HG03196 (cell line): Measurements from ENCODE around the gene MFSD11.
"Not testable (repeated sequence)": the region's sequence is repeated elsewhere in the genome, so short reads cannot be mapped to it uniquely, and the experiment has no call there.

Experiments used
- ATAC-seq: cut with Tn5 transposase; IDR thresholded peaks from one replicate; pipeline ENCODE4 v1.9.1; 2021; ENCODE audit not compliant: unreplicated experiment

Gene MFSD11

GRCh38 chr17:76707985-76708807 is 29.7 kb upstream of the MFSD11 start:
- ATAC-seq: no peak

DNA sequence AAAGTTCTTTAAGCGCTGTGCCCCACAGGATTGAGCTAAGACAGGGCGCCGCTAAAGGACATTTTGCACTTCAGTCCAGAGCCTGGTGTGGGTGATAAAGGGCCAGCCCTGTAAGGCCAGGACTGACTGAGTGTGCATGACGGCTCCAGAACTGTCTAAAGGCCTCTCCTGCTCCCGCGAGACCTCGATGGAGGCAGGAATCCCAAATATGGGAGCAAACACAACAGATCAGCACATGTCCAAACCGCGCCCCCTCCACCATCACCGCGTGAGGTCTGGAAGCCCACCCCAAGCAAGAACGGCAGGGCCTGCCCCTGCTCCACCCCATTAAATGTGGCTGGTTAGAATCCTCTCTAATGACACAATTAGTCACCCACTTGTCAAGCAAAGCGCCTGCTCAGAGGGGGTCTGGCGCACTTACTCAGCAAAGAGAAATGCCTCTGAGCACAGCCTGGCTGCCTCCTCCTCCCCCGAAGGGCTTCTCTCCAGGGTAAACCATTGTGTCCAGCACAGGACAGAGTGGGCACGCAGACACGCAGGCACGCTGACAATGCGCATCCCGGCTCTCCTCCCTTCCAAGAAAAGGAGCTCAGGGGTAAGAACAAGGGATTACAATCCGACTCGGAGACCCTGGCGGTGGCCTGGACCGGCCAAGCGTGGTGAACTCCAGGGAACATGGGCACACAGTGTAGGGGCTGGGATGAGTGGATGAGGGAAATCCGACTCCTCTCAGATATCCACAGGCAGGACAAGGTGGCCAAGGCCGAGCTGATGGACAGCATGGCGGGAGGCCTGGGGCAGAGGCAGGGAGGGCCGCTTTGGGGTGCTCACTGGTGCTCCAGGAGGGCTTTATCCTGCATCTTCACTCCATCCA is 28.6 kb upstream of the MFSD11 start:
- ATAC-seq: no peak

- not testable (repeated sequence) for ATAC-seq
These were observed 27.7 kb upstream of the MFSD11 start for GRCh38 chr17:76709951-76710862.

DNA sequence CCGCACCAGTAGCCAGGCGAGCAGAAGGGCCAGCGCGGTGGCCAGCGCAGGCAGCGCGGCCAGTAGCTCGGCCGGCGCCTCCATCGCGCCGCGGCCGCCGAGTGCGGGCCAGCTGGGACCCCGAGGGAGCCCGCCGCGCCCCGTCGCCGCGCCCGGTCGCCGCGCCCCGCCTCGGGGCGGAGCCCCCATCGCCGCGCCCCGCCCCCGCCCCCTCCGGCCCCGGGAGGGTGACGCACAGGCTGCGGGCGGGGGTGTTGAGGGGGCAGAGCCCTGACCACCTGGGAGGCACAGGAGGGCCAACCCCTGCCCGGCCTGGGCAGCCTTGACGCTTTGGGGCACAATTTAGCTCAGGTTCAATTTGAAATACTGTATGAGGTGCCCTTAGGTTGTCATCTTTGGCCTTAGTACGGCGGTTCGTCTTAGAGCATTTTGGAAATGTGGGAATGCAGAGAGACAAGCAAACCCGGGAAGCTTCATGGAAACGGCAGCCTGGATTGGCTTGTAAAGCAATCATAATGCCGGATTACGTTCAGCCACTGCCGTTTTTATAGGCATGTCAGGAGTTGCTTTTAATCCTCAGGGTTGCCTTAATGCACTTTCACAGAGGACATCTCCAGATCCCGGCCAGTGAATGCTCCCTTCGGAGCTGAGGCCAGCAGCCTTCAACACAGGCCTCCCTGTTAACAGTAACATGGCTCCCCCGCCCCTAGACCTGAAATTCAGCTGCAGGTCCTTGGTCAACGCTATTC is 26.9 kb upstream of the MFSD11 start, which contains the start of gene MXRA7:
Gene MXRA7 (minus strand): TSS at position 103 of the 749 bp plus-strand sequence. CDS start 19 bp downstream, at position 84.
- ATAC-seq: no peak

GRCh38 chr17:76712321-76712720 is 25.6 kb upstream of the MFSD11 start:
- ATAC-seq: not testable (repeated sequence)

- no peak for ATAC-seq
These were observed 24.2 kb upstream of the MFSD11 start for GRCh38 chr17:76713765-76714164.

GRCh38 chr17:76714336-76714735 is 23.6 kb upstream of the MFSD11 start:
- ATAC-seq: no peak

DNA sequence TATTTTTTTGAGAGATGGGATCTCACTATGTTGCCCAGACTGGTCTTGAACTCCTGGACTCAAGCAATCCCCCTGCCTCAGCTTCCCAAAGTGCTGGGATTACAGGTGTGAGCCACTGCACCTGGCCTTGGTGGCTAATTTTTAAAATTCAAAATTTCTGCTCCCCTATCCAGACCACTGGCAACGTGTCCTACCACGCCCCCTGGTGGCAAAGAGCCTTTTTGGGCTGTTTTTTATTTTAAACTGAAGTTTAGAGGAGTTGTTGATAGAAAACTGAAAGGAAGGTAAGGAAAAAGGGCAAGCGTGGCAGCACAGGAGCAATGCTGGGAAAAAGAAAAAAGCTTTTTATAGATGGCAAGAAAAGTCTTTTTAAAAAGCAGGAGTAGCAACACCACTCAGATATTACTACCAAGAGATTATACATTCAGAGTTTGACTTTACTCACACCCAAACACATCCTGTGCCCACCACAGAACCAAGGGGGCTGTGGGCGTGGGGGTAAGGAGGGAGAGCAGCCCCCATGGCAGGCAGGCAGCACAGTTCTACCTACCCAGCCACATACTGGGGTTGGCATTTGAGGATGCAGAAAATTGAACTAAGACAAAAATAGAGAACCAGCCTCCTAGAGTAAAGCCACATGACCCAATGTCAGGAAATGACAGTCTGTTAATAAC is 23.0 kb upstream of the MFSD11 start:
- ATAC-seq: no peak

- no peak for ATAC-seq
These were observed 22.5 kb upstream of the MFSD11 start for GRCh38 chr17:76715496-76715830.

GRCh38 chr17:76716146-76716838 is 21.6 kb upstream of the MFSD11 start:
- no peak for ATAC-seq

GRCh38 chr17:76716839-76717215 is 21.1 kb upstream of the MFSD11 start:
- ATAC-seq: no peak

GRCh38 chr17:76718516-76718915 is 19.4 kb upstream of the MFSD11 start:
- no peak for ATAC-seq

DNA sequence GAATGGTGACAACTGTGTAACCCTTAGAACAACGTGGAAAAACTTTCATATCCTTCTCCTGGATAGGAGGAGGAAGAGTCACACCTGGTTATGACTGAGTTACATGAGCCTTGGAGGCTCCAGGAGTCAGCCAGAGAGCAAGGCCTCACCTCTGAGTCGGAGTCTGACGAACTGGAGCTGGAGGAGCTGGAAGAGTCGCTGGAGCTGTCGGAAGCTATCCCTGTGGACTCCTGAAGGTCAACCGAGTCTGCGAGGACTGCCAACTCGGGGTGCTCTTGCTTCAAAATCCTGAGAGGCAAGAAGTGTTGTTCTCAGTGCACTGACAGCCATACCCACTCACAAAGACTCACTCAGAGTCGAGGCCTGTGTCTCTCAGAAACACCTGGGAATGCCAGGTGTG is 17.7 kb upstream of the MFSD11 start:
- ATAC-seq: no peak

- no peak for ATAC-seq
These were observed 17.0 kb upstream of the MFSD11 start for GRCh38 chr17:76720941-76721340.

- ATAC-seq: no peak
These were observed 16.5 kb upstream of the MFSD11 start for GRCh38 chr17:76721463-76721862.

DNA sequence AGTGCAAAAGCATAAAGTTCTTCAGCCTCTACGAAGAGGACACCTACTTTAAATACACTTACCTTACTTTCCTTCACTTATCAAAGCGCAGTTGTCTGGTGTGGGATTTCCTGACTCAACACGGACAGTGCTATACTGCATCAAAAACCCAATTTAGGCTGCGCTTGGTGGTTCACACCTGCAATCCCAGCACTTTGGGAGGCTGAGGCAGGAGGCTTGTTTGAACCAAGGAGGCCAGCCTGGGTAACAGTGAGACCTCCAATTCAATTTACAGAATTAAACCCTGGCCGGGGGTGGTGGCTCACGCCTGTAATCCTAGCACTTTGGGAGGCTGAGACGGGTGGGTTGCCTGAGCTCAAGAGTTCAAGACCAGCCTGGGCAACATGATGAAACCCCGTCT is 15.6 kb upstream of the MFSD11 start:
- no peak for ATAC-seq

DNA sequence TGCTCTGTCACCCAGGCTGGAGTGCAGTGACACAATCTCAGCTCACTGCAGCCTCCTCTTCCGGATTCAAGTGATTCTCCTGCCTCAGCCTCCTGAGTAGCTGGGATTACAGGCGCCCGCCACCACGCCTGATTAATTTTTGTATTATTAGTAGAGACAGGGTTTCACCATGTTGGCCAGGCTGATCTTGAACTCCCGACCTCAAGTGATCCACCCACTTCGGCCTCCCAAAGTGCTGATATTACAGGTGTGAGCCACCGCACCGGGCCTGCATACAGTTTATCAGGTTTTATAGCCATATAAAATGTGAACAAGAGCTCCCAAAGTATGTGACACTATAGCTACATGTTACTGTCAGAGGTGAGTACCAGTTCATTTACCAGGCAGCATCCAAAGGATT is 14.9 kb upstream of the MFSD11 start:
- ATAC-seq: not testable (repeated sequence)

DNA sequence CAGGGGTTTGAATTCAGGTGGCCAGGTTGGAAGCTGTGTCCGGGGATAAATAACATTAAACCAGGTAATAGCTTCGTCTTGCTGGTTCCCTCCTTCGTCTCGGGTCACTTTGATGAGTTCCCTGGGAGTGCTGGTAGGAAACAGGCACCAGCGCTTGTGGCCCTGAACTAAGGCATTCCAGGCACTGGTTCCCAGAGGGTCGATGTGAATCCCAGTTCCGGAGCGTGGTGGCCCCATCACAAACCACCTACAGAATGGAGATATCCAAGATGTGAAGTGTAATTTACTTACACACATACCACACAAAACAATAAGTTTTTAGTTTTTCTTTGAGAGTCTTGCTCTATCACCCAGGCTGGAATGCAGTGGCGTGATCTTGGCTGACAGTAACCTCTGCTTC is 14.1 kb upstream of the MFSD11 start:
- no peak for ATAC-seq

- ATAC-seq: peak; percentile 16
These were observed 12.2 kb upstream of the MFSD11 start for GRCh38 chr17:76725580-76726230.
